K562 (cell line): ENCODE measurements around the gene DIPK1B. TPM values are rescaled to one million over a fixed set of nuclear protein-coding genes. Genes with fewer than 3 reads are reported as not detected.
A peak's percentile ranks its signal among the peaks of the same experiment; 100 is the strongest.

Experiments used
- ATAC-seq: fragments of 200-7000 bp; cut with Tn5 transposase; 3 replicates; pipeline ENCODE4 v1.9.1; 2020; ENCODE audit warnings: moderate library complexity
- BruUV-seq: library from RNA; stranded (reverse); fragments of 400-500 nt; replicated peaks from 2 replicates; lab custom pipeline; 2021; lab: Mats Ljungman, UMichigan
- CTCF ChIA-PET: fragments of 300-600 bp; formaldehyde crosslinking; extraction: SDS; loops from one replicate; lab custom pipeline; 2021; ENCODE audit warnings: low intra/inter-chr PET ratio; lab: Yijun Ruan, JAX
- POLR2A ChIA-PET: fragments of 300-600, 350-650 bp; sonication (Branson Sonifier 250); formaldehyde crosslinking; extraction: SDS; loops from one replicate; lab custom pipeline; 2021; ENCODE audit warnings: antibody characterized with exemption, inconsistent platforms; lab: Yijun Ruan, JAX
- DNase-seq, 4 experiments: peaks; one replicate each; pipeline versions ENCODE4 v3.0.0 to v3.0.0-alpha.2; 2011 to 2018; ENCODE audit warnings: low spot score in 3 of 4, mixed read lengths in 3 of 4; ENCODE audit errors: extremely low read depth in 1 of 4
- FAIRE-seq: peaks from 2 replicates; lab custom pipeline; 2011; peaks lifted over from hg19 to GRCh38; lab: Jason Lieb, UNC
- H2AFZ ChIP-seq: 2 replicates; pipeline ENCODE4 v1.6.0; 2011; ENCODE audit warnings: low read depth, low read length, control low read depth, inconsistent platforms
- H3K27ac ChIP-seq: fragments of 200-600 bp; 3 replicates; pipeline ENCODE4 v1.8.0; 2011; ENCODE audit warnings: low read depth, mild to moderate bottlenecking, control low read depth, inconsistent platforms, low read length, moderate library complexity, mixed read lengths; ENCODE audit errors: extremely low read depth
- H3K27me3 ChIP-seq, 2 experiments: fragments of 300-600 bp in 1 of 2; 2 replicates in 1 of 2; 3 replicates in 1 of 2; pipeline versions ENCODE4 v1.6.0 to v1.8.0; 2011; ENCODE audit warnings: inconsistent platforms in 2 of 2, low read length in 2 of 2, mild to moderate bottlenecking in 1 of 2, mixed read lengths in 1 of 2, moderate library complexity in 1 of 2; ENCODE audit not compliant: control insufficient read depth in 2 of 2, insufficient read depth in 2 of 2
- H3K36me3 ChIP-seq: fragments of 300-600 bp; 3 replicates; pipeline ENCODE4 v1.8.0; 2011; ENCODE audit warnings: mild to moderate bottlenecking, low read length, inconsistent platforms; ENCODE audit not compliant: control insufficient read depth, insufficient read depth
- H3K4me1 ChIP-seq, 2 experiments: fragments of 200-600 bp in 1 of 2; replicated peaks in 1 of 2; 2 replicates in 1 of 2; 3 replicates in 1 of 2; pipeline versions ENCODE4 v1.5.1 to v1.8.0; 2011; ENCODE audit warnings: inconsistent platforms in 2 of 2, low read length in 2 of 2, mild to moderate bottlenecking in 1 of 2, mixed read lengths in 1 of 2, moderate library complexity in 1 of 2; ENCODE audit not compliant: control insufficient read depth in 2 of 2, insufficient read depth in 2 of 2
- H3K4me2 ChIP-seq: 2 replicates; pipeline ENCODE4 v1.6.1; 2011; ENCODE audit warnings: low read length, control low read depth, inconsistent platforms, mixed read lengths; ENCODE audit not compliant: insufficient read depth
- H3K4me3 ChIP-seq: fragments of 200-600 bp; sonication (generic), shearing (Covaris generic); 2 replicates; pipeline ENCODE4 v1.5.1; 2016; ENCODE audit warnings: control low read depth, inconsistent platforms
- H3K79me2 ChIP-seq: fragments of 200-600 bp; 3 replicates; pipeline ENCODE4 v1.8.0; 2011; ENCODE audit warnings: low read length, inconsistent platforms; ENCODE audit not compliant: control insufficient read depth, insufficient read depth
- H3K9ac ChIP-seq, 2 experiments: 2 replicates each; pipeline versions ENCODE4 v1.6.0 to v1.6.1; 2011; ENCODE audit warnings: low read depth in 2 of 2, low read length in 2 of 2, control low read depth in 1 of 2, inconsistent platforms in 1 of 2, mild to moderate bottlenecking in 1 of 2, mixed read lengths in 1 of 2; ENCODE audit not compliant: insufficient read depth in 1 of 2
- H3K9me1 ChIP-seq: one replicate; pipeline ENCODE4 v1.6.0; 2011; ENCODE audit warnings: inconsistent platforms, mild to moderate bottlenecking, low read length, moderate library complexity; ENCODE audit not compliant: control insufficient read depth, insufficient read depth
- H3K9me3 ChIP-seq: replicated peaks from 2 replicates; pipeline ENCODE4 v1.5.1; 2011; ENCODE audit warnings: low read depth, low read length, inconsistent platforms; ENCODE audit not compliant: control insufficient read depth, insufficient read depth
- H4K20me1 ChIP-seq: replicated peaks from 2 replicates; pipeline ENCODE4 v1.6.1; 2011; ENCODE audit warnings: low read length, inconsistent platforms, mixed read lengths; ENCODE audit not compliant: control insufficient read depth, insufficient read depth
- POLR2G ChIP-seq: fragments of 200-400 bp; formaldehyde crosslinking; IDR thresholded peaks from 2 replicates; pipeline ENCODE4 v1.6.1; 2017; ENCODE audit warnings: low read depth, mild to moderate bottlenecking, antibody characterized with exemption, low read length, moderate library complexity
- SIRT6 ChIP-seq: IDR thresholded peaks from one replicate; pipeline ENCODE4 v1.6.1; 2012; ENCODE audit warnings: low read depth, mild to moderate bottlenecking, control low read depth, inconsistent platforms, low read length, moderate library complexity
- TCF7L2 ChIP-seq: fragments of 150-350 bp; IDR thresholded peaks from 2 replicates; pipeline ENCODE4 v1.6.1; 2016; ENCODE audit warnings: low read depth, mild to moderate bottlenecking, low read length, moderate library complexity
- WGBS: fragments of 100-300 bp; shearing (Covaris generic); methylation state at CpG from one replicate; pipeline ENCODE4 v1.1.6; 2016; ENCODE audit warnings: low coverage, mixed read lengths; ENCODE audit not compliant: insufficient coverage; ENCODE audit errors: missing lambda C conversion rate; 5-methylcytosine and 5-hydroxymethylcytosine counted together
- in situ Hi-C: fragments of 300-500 bp; cut with MboI; formaldehyde crosslinking; loops from 4 replicates; pipeline ENCODE4 v1.15.0; 2018; ENCODE audit warnings: inconsistent platforms, mixed read lengths
- intact Hi-C: fragments of 100-400 bp; cut with micrococcal nuclease; formaldehyde crosslinking; loops from 2 replicates; pipeline ENCODE4 v1.14.2; 2022
- polyA plus RNA-seq, 8 experiments: library from polyadenylated mRNA; depleted of rRNA in 4 of 8; stranded (reverse) in 5 of 8; unstranded in 3 of 8; fragments of >200 nt; fragmentation: Nextera tagmentation in 2 of 8; fragmentation: Illumina TruSeq in 1 of 8; extraction: Ambion mirVana in 2 of 8; extraction: Trizol in 1 of 8; gene quantifications; 2 replicates each; pipeline versions ENCODE4 v1.2.1 to v1.2.3, GENCODE V29; 2011 to 2014; ENCODE audit warnings: inconsistent platforms in 1 of 8, missing spikeins in 1 of 8
- total RNA-seq, 7 experiments: library from RNA; depleted of rRNA in 6 of 7; stranded (reverse); fragments of >200 nt in 6 of 7; fragmentation: Illumina TruSeq in 2 of 7; extraction: Trizol in 2 of 7; gene quantifications; 2 replicates each; pipeline versions ENCODE4 v1.2.1 to v1.2.3, GENCODE V29; 2011 to 2021; ENCODE audit warnings: low replicate concordance in 1 of 7
- TF ChIP-seq, protein P1 (sequence below): sonication (generic); formaldehyde crosslinking; IDR thresholded peaks from 2 replicates; pipeline ENCODE4 v1.8.1; 2023; ENCODE audit warnings: mild to moderate bottlenecking, missing genetic modification reagents

The DIPK1B gene
- total and polyA plus RNA-seq, 9 of the 15 experiments (the other 6 are each of a cell fraction or from before 2014, with no cell fraction given): 0.08 to 22.3 (median 5.9) TPM

DNA sequence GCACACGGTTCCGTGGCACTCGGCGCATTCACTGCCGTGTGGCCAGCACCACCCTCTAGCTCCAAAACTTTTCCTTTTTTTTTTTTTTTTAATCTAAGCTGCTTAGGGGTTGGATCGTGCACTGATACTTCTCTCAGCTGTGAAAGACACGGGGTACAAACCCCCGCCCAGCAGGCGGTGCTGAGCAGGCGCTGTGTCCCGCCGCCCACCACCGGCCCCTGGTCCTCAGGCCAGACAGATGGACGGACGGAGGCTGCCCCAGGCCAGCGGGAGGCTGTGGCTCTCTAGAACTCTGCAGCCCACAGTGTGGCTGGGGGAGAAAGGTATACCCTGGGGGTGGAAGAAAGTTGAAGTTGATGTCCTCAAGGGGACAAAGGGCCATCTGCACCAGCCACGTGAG, 31.3 kb upstream of the DIPK1B start:
- H3K4me1 ChIP-seq: peaks cover 8 to 84% of the 10 kb centered on the region in 2 experiments; a peak in 4 of 5 replicates
- H4K20me1 ChIP-seq: peaks cover 6% of the 10 kb centered on the region; the same call in 1 of the 2 replicates
- intact Hi-C loops: no loop called here
- H3K27me3 ChIP-seq: no peaks in the 10 kb centered on the region
- no peak overlapping the region for H3K4me2 ChIP-seq
- TF ChIP-seq, protein P1, sequence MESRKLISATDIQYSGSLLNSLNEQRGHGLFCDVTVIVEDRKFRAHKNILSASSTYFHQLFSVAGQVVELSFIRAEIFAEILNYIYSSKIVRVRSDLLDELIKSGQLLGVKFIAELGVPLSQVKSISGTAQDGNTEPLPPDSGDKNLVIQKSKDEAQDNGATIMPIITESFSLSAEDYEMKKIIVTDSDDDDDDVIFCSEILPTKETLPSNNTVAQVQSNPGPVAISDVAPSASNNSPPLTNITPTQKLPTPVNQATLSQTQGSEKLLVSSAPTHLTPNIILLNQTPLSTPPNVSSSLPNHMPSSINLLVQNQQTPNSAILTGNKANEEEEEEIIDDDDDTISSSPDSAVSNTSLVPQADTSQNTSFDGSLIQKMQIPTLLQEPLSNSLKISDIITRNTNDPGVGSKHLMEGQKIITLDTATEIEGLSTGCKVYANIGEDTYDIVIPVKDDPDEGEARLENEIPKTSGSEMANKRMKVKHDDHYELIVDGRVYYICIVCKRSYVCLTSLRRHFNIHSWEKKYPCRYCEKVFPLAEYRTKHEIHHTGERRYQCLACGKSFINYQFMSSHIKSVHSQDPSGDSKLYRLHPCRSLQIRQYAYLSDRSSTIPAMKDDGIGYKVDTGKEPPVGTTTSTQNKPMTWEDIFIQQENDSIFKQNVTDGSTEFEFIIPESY (CRISPR knock-in tag): peak; percentile 74
- TF ChIP-seq TCF7L2: no peak
- peak; percentile 34; the same call in 1 of the 2 replicates for TF ChIP-seq POLR2G
- no peak for TF ChIP-seq SIRT6
- TF ChIP-seq, all 486 proteins: peak for 2
- FAIRE-seq: no peak
- in situ Hi-C loops: no loop called here
- Histone ChIP-seq H3K9me3 (no peaks in the 10 kb centered on the region), H3K36me3 (peaks cover 34% of the 10 kb centered on the region; the same call in 1 of the 3 replicates), H3K9ac (peak overlapping the region in 1 of 2 experiments; percentile 36; a peak in 1 of 4 replicates), H3K27ac (no peak overlapping the region), H3K4me3 (no peak overlapping the region), H3K9me1 (peaks cover 3% of the 10 kb centered on the region), H2AFZ (no peak overlapping the region), H3K79me2 (peaks cover 61% of the 10 kb centered on the region)
- ATAC-seq: no peak
- ChIA-PET POLR2A (interaction anchor here (1.0 to 1.5 kb wide), 3 partner anchors 8 to 569 kb away, joined by 3 read pairs; no protein-coding TSS in a partner anchor), CTCF (no interaction called here)
- no TSS peak for BruUV-seq
- 88% methylated on average over 7 of the region's 17 CpGs for WGBS
- no peak for DNase-seq
